HepG2 (cell line): Measurements from ENCODE around the gene AGR3. TPM values are rescaled to one million over a fixed set of nuclear protein-coding genes. Genes with fewer than 3 reads are reported as not detected.

ENCODE experiments used
- ATAC-seq: fragments of 200-7000 bp; cut with Tn5 transposase; 3 replicates; pipeline ENCODE4 v1.9.1; 2020; ENCODE audit warnings: mild to moderate bottlenecking, moderate library complexity
- BruUV-seq: library from RNA; stranded (reverse); fragments of 400-500 nt; replicated peaks from 2 replicates; lab custom pipeline; 2021; lab: Mats Ljungman, UMichigan
- CTCF ChIA-PET: fragments of 300-600 bp; formaldehyde crosslinking; extraction: SDS; loops from one replicate; lab custom pipeline; 2021; ENCODE audit warnings: low total read pairs, inconsistent platforms, low intra/inter-chr PET ratio; lab: Yijun Ruan, JAX
- POLR2A ChIA-PET: fragments of 350-600 bp; sonication (Branson Sonifier 250); formaldehyde crosslinking; loops from one replicate; lab custom pipeline; 2020; ENCODE audit warnings: antibody characterized with exemption, inconsistent platforms; lab: Yijun Ruan, JAX
- DNase-seq: peaks from one replicate; pipeline ENCODE4 v3.0.0-alpha.2; 2015; ENCODE audit warnings: low spot score
- FAIRE-seq: peaks from 3 replicates; lab custom pipeline; 2011; peaks lifted over from hg19 to GRCh38; lab: Jason Lieb, UNC
- H2AFZ ChIP-seq: one replicate; pipeline ENCODE4 v1.6.1; 2011; ENCODE audit warnings: low read length, inconsistent platforms
- H3K27ac ChIP-seq: fragments of 300-600 bp; 3 replicates; pipeline ENCODE4 v1.8.0; 2011; ENCODE audit warnings: mixed run types, mild to moderate bottlenecking, mixed read lengths, low read length, inconsistent platforms; ENCODE audit not compliant: insufficient read depth; ENCODE audit errors: extremely low read length
- H3K27me3 ChIP-seq, 2 experiments: fragments of 200-600 bp in 1 of 2; 2 replicates in 1 of 2; 3 replicates in 1 of 2; pipeline versions ENCODE4 v1.6.0 to v1.8.0; 2011; ENCODE audit warnings: low read length in 2 of 2, mild to moderate bottlenecking in 2 of 2, moderate library complexity in 2 of 2, inconsistent platforms in 1 of 2; ENCODE audit not compliant: insufficient read depth in 2 of 2, control insufficient read depth in 1 of 2
- H3K36me3 ChIP-seq, 2 experiments: fragments of 200-600 bp in 1 of 2; replicated peaks in 1 of 2; 2 replicates in 1 of 2; 3 replicates in 1 of 2; pipeline versions ENCODE4 v1.5.1 to v1.8.0; 2011; ENCODE audit warnings: low read length in 2 of 2, inconsistent platforms in 1 of 2; ENCODE audit not compliant: insufficient read depth in 2 of 2, control insufficient read depth in 1 of 2
- H3K4me1 ChIP-seq: 2 replicates; pipeline ENCODE4 v1.5.1; 2012; ENCODE audit warnings: low read length, inconsistent platforms; ENCODE audit not compliant: insufficient read depth
- H3K4me2 ChIP-seq: 2 replicates; pipeline ENCODE4 v1.6.0; 2011; ENCODE audit warnings: low read depth, low read length, inconsistent platforms
- H3K4me3 ChIP-seq, 3 experiments: fragments of 200-600 bp in 1 of 3; sonication (generic), shearing (Covaris generic) in 1 of 3; replicated peaks in 1 of 3; 2 replicates each; pipeline ENCODE4 v1.5.1; 2011 to 2016; ENCODE audit warnings: low read length in 3 of 3, inconsistent platforms in 2 of 3, low read depth in 2 of 3, mild to moderate bottlenecking in 2 of 3, control low read depth in 1 of 3, mixed read lengths in 1 of 3; ENCODE audit not compliant: insufficient read depth in 1 of 3
- H3K79me2 ChIP-seq: one replicate; pipeline ENCODE4 v1.6.1; 2011; ENCODE audit warnings: low read length, inconsistent platforms; ENCODE audit not compliant: insufficient read depth
- H3K9ac ChIP-seq: 2 replicates; pipeline ENCODE4 v1.6.0; 2011; ENCODE audit warnings: mild to moderate bottlenecking, low read depth, low read length, inconsistent platforms; ENCODE audit not compliant: insufficient read depth
- H3K9me3 ChIP-seq: 2 replicates; pipeline ENCODE4 v1.5.1; 2012; ENCODE audit warnings: mild to moderate bottlenecking, low read length
- H4K20me1 ChIP-seq: 2 replicates; pipeline ENCODE4 v1.6.0; 2011; ENCODE audit warnings: inconsistent platforms, mild to moderate bottlenecking, low read length, moderate library complexity; ENCODE audit not compliant: insufficient read depth
- BHLHE40 ChIP-seq: IDR thresholded peaks from 2 replicates; pipeline ENCODE4 v1.6.1; 2011; ENCODE audit warnings: low read length, improper control_type of control experiment
- CAMTA2 ChIP-seq: sonication (generic); formaldehyde crosslinking; IDR thresholded peaks from 2 replicates; pipeline ENCODE4 v1.4.0; 2020; ENCODE audit warnings: mild to moderate bottlenecking, missing genetic modification reagents, borderline replicate concordance
- IRF1 ChIP-seq: sonication (generic); formaldehyde crosslinking; IDR thresholded peaks from 2 replicates; pipeline ENCODE4 v1.4.0; 2020; ENCODE audit warnings: low read depth, mild to moderate bottlenecking, missing genetic modification reagents
- MED8 ChIP-seq: sonication (generic); formaldehyde crosslinking; IDR thresholded peaks from 2 replicates; pipeline ENCODE4 v1.8.1; 2023; ENCODE audit warnings: mild to moderate bottlenecking, missing genetic modification reagents; ENCODE audit not compliant: insufficient replicate concordance
- SRF ChIP-seq: IDR thresholded peaks from 2 replicates; pipeline ENCODE4 v1.6.1; 2011; ENCODE audit warnings: mild to moderate bottlenecking, low read depth, low read length, moderate library complexity
- THAP7 ChIP-seq: sonication (generic); formaldehyde crosslinking; IDR thresholded peaks from 2 replicates; pipeline ENCODE4 v1.8.1; 2023; ENCODE audit warnings: mild to moderate bottlenecking, missing genetic modification reagents
- TMF1 ChIP-seq: sonication (generic); formaldehyde crosslinking; IDR thresholded peaks from 2 replicates; pipeline ENCODE4 v1.8.1; 2022; ENCODE audit warnings: low read depth, missing genetic modification reagents
- YY1 ChIP-seq: IDR thresholded peaks from 2 replicates; pipeline ENCODE4 v1.6.1; 2011; ENCODE audit warnings: low read length, low read depth, moderate library complexity, mild to moderate bottlenecking; ENCODE audit not compliant: insufficient read depth, insufficient replicate concordance
- ZNF354B ChIP-seq: sonication (generic); formaldehyde crosslinking; IDR thresholded peaks from 2 replicates; pipeline ENCODE4 v1.8.0; 2022; ENCODE audit warnings: mild to moderate bottlenecking, missing genetic modification reagents
- ZNF441 ChIP-seq: sonication (generic); formaldehyde crosslinking; IDR thresholded peaks from 2 replicates; pipeline ENCODE4 v1.7.0; 2021; ENCODE audit warnings: missing genetic modification reagents, borderline replicate concordance
- ZNF878 ChIP-seq: sonication (generic); formaldehyde crosslinking; IDR thresholded peaks from 2 replicates; pipeline ENCODE4 v1.8.1; 2023; ENCODE audit warnings: mild to moderate bottlenecking, missing genetic modification reagents, moderate library complexity
- WGBS: methylation state at CpG from one replicate; pipeline ENCODE4 v1.1.6; 2017; ENCODE audit warnings: low lambda C conversion rate; 5-methylcytosine and 5-hydroxymethylcytosine counted together
- in situ Hi-C: cut with HindIII; loops from 2 replicates; pipeline ENCODE4 v1.10.0; 2017; ENCODE audit warnings: low pct_unique_long_range_greater_than_20kb; ENCODE audit not compliant: extremely low pct_ligation_motif_present
- intact Hi-C: fragments of 100-400 bp; cut with micrococcal nuclease; formaldehyde crosslinking; loops from one replicate; pipeline ENCODE4 v1.10.0; 2022; ENCODE audit not compliant: unreplicated experiment
- polyA plus RNA-seq, 8 experiments: library from polyadenylated mRNA; depleted of rRNA in 3 of 8; stranded (reverse) in 7 of 8; unstranded in 1 of 8; fragments of >200 nt; fragmentation: Illumina TruSeq in 4 of 8; extraction: Trizol in 4 of 8; gene quantifications; 2 replicates each; pipeline versions ENCODE4 v1.2.1 to v1.2.3, GENCODE V29; 2011 to 2016; ENCODE audit warnings: low read depth in 4 of 8, missing spikeins in 1 of 8, mixed read lengths in 1 of 8; ENCODE audit not compliant: insufficient read depth in 1 of 8
- total RNA-seq, 5 experiments: library from RNA; depleted of rRNA; stranded (reverse); fragments of >200 nt; fragmentation: Illumina TruSeq; extraction: Trizol; gene quantifications; 2 replicates each; pipeline ENCODE4 v1.2.3, GENCODE V29; 2016; ENCODE audit warnings: low read depth in 1 of 5
- TF ChIP-seq, protein P1 (sequence below): IDR thresholded peaks from 2 replicates; pipeline ENCODE4 v1.4.0; 2020; ENCODE audit warnings: mild to moderate bottlenecking, missing genetic modification reagents
- TF ChIP-seq, protein P2 (sequence below): sonication (generic); formaldehyde crosslinking; IDR thresholded peaks from 2 replicates; pipeline ENCODE4 v1.8.0; 2022; ENCODE audit warnings: mild to moderate bottlenecking, missing genetic modification reagents
- TF ChIP-seq, protein P3 (sequence below): fragments of 450-650 bp; IDR thresholded peaks from 2 replicates; pipeline ENCODE4 v1.6.1; 2017; ENCODE audit warnings: mild to moderate bottlenecking

Gene AGR3
- total and polyA plus RNA-seq, 2 of the 13 experiments (the other 11 are each of a cell fraction or from before 2014, with no cell fraction given), result not detected

- TF ChIP-seq, protein P1, sequence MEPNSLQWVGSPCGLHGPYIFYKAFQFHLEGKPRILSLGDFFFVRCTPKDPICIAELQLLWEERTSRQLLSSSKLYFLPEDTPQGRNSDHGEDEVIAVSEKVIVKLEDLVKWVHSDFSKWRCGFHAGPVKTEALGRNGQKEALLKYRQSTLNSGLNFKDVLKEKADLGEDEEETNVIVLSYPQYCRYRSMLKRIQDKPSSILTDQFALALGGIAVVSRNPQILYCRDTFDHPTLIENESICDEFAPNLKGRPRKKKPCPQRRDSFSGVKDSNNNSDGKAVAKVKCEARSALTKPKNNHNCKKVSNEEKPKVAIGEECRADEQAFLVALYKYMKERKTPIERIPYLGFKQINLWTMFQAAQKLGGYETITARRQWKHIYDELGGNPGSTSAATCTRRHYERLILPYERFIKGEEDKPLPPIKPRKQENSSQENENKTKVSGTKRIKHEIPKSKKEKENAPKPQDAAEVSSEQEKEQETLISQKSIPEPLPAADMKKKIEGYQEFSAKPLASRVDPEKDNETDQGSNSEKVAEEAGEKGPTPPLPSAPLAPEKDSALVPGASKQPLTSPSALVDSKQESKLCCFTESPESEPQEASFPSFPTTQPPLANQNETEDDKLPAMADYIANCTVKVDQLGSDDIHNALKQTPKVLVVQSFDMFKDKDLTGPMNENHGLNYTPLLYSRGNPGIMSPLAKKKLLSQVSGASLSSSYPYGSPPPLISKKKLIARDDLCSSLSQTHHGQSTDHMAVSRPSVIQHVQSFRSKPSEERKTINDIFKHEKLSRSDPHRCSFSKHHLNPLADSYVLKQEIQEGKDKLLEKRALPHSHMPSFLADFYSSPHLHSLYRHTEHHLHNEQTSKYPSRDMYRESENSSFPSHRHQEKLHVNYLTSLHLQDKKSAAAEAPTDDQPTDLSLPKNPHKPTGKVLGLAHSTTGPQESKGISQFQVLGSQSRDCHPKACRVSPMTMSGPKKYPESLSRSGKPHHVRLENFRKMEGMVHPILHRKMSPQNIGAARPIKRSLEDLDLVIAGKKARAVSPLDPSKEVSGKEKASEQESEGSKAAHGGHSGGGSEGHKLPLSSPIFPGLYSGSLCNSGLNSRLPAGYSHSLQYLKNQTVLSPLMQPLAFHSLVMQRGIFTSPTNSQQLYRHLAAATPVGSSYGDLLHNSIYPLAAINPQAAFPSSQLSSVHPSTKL, result no peak
- TF ChIP-seq BHLHE40 (no peak), ZNF354B (CRISPR knock-in tag) (no peak)
- TF ChIP-seq, all 625 proteins: peak for 0
Observed at GRCh38 chr7:16881844-16882243, at the start of gene AGR3 (continued).

GRCh38 chr7:16930946-16931345 lies 49.2 kb upstream of the AGR3 start:
- H3K4me3 ChIP-seq, result no peak overlapping the region
- ChIA-PET CTCF (no interaction called here), POLR2A (no interaction called here)
- no peaks in the 10 kb centered on the region for H3K36me3 ChIP-seq
- FAIRE-seq (no peak), ATAC-seq (no peak), DNase-seq (no peak)
- H2AFZ ChIP-seq, result no peak overlapping the region
- peaks cover 11% of the 10 kb centered on the region; the same call in 1 of the 2 replicates for H3K9me3 ChIP-seq
- no TSS peak for BruUV-seq
- H3K79me2 ChIP-seq, result no peaks in the 10 kb centered on the region
- no peak overlapping the region for H3K27ac ChIP-seq
- no peaks in the 10 kb centered on the region; a peak in 1 of 5 replicates for H3K27me3 ChIP-seq
- no peak overlapping the region for H3K9ac ChIP-seq
- intact Hi-C loops, result no loop called here
- H4K20me1 ChIP-seq, result no peaks in the 10 kb centered on the region
- H3K4me2 ChIP-seq, result no peak overlapping the region
- in situ Hi-C loops, result loop anchor here (25.0 kb wide), 1 partner anchor 606 kb away; no protein-coding TSS in a partner anchor
- WGBS, result 74% methylated on average over 4 of the region's 4 CpGs
- peaks cover 20% of the 10 kb centered on the region for H3K4me1 ChIP-seq
- no peak for TF ChIP-seq ZNF878 (CRISPR knock-in tag)
- no peak for TF ChIP-seq ZNF441
- no peak for TF ChIP-seq SRF
- no peak for TF ChIP-seq CAMTA2 (CRISPR knock-in tag)
- TF ChIP-seq TMF1, result no peak
- TF ChIP-seq, protein P2, sequence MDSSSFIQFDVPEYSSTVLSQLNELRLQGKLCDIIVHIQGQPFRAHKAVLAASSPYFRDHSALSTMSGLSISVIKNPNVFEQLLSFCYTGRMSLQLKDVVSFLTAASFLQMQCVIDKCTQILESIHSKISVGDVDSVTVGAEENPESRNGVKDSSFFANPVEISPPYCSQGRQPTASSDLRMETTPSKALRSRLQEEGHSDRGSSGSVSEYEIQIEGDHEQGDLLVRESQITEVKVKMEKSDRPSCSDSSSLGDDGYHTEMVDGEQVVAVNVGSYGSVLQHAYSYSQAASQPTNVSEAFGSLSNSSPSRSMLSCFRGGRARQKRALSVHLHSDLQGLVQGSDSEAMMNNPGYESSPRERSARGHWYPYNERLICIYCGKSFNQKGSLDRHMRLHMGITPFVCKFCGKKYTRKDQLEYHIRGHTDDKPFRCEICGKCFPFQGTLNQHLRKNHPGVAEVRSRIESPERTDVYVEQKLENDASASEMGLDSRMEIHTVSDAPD (CRISPR knock-in tag), result no peak
- TF ChIP-seq MED8 (CRISPR knock-in tag), result no peak
- TF ChIP-seq YY1, result no peak
- no peak for TF ChIP-seq IRF1 (CRISPR knock-in tag)
- TF ChIP-seq, protein P3, sequence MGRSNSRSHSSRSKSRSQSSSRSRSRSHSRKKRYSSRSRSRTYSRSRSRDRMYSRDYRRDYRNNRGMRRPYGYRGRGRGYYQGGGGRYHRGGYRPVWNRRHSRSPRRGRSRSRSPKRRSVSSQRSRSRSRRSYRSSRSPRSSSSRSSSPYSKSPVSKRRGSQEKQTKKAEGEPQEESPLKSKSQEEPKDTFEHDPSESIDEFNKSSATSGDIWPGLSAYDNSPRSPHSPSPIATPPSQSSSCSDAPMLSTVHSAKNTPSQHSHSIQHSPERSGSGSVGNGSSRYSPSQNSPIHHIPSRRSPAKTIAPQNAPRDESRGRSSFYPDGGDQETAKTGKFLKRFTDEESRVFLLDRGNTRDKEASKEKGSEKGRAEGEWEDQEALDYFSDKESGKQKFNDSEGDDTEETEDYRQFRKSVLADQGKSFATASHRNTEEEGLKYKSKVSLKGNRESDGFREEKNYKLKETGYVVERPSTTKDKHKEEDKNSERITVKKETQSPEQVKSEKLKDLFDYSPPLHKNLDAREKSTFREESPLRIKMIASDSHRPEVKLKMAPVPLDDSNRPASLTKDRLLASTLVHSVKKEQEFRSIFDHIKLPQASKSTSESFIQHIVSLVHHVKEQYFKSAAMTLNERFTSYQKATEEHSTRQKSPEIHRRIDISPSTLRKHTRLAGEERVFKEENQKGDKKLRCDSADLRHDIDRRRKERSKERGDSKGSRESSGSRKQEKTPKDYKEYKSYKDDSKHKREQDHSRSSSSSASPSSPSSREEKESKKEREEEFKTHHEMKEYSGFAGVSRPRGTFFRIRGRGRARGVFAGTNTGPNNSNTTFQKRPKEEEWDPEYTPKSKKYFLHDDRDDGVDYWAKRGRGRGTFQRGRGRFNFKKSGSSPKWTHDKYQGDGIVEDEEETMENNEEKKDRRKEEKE, result no peak
- no peak for TF ChIP-seq THAP7 (CRISPR knock-in tag)
